Panc1 (cell line): Measurements from ENCODE around the gene BRCA2.

Experiments used
- POLR2AphosphoS5 ChIP-seq: IDR thresholded peaks from 2 replicates; pipeline ENCODE4 v1.6.1; 2012; ENCODE audit warnings: mild to moderate bottlenecking, low read depth, low read length, moderate library complexity
- TF ChIP-seq, protein P1 (sequence below): fragments of 450-650 bp; IDR thresholded peaks from 2 replicates; pipeline ENCODE4 v1.5.1; 2017; ENCODE audit warnings: mild to moderate bottlenecking
- TF ChIP-seq, protein P2 (sequence below), 2 experiments: IDR thresholded peaks; 2 replicates each; pipeline ENCODE4 v1.6.1; 2011 to 2012; ENCODE audit warnings: low read depth in 2 of 2, control low read depth in 1 of 2, low read length in 1 of 2, mild to moderate bottlenecking in 1 of 2, moderate library complexity in 1 of 2; ENCODE audit not compliant: insufficient read depth in 1 of 2

DNA sequence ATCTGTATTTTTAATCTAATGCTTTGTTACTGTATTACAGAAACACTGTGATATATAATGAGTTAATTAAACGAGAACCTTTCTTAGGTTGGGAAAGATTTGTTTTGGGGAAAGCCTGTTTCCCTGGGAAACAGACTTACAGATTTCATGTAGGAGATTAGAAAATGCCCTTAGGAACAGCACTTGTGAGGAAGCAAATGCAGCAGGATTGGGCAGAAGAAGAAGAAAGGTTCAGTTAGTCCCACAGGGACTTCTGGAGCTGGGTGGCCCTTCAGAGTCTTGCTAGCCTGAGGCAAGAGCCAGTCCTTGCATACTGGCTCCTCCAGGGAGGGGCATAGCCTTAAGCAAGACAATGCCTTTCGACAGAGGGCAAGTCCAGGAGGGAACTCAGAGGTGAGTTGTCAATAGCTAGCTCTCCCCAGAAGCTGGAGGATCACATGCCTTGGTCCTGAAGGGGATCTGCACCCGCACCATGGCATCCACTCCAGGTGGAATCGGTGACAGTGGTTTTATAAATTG lies 75.9 kb downstream of the BRCA2 start:
- TF ChIP-seq, protein P1, sequence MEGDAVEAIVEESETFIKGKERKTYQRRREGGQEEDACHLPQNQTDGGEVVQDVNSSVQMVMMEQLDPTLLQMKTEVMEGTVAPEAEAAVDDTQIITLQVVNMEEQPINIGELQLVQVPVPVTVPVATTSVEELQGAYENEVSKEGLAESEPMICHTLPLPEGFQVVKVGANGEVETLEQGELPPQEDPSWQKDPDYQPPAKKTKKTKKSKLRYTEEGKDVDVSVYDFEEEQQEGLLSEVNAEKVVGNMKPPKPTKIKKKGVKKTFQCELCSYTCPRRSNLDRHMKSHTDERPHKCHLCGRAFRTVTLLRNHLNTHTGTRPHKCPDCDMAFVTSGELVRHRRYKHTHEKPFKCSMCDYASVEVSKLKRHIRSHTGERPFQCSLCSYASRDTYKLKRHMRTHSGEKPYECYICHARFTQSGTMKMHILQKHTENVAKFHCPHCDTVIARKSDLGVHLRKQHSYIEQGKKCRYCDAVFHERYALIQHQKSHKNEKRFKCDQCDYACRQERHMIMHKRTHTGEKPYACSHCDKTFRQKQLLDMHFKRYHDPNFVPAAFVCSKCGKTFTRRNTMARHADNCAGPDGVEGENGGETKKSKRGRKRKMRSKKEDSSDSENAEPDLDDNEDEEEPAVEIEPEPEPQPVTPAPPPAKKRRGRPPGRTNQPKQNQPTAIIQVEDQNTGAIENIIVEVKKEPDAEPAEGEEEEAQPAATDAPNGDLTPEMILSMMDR, result no peak
- TF ChIP-seq, protein P2, sequence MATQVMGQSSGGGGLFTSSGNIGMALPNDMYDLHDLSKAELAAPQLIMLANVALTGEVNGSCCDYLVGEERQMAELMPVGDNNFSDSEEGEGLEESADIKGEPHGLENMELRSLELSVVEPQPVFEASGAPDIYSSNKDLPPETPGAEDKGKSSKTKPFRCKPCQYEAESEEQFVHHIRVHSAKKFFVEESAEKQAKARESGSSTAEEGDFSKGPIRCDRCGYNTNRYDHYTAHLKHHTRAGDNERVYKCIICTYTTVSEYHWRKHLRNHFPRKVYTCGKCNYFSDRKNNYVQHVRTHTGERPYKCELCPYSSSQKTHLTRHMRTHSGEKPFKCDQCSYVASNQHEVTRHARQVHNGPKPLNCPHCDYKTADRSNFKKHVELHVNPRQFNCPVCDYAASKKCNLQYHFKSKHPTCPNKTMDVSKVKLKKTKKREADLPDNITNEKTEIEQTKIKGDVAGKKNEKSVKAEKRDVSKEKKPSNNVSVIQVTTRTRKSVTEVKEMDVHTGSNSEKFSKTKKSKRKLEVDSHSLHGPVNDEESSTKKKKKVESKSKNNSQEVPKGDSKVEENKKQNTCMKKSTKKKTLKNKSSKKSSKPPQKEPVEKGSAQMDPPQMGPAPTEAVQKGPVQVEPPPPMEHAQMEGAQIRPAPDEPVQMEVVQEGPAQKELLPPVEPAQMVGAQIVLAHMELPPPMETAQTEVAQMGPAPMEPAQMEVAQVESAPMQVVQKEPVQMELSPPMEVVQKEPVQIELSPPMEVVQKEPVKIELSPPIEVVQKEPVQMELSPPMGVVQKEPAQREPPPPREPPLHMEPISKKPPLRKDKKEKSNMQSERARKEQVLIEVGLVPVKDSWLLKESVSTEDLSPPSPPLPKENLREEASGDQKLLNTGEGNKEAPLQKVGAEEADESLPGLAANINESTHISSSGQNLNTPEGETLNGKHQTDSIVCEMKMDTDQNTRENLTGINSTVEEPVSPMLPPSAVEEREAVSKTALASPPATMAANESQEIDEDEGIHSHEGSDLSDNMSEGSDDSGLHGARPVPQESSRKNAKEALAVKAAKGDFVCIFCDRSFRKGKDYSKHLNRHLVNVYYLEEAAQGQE (IDR thresholded peaks at IDR 0.05; ENCODE audit: insufficient read depth in 1 of 2, low read depth in 2 of 2, low read length in 1 of 2), result no peak
- TF ChIP-seq POLR2AphosphoS5, result no peak
